ENCODE data around the gene UVRAG.
"Not testable (repeated sequence)": the region's sequence is repeated elsewhere in the genome, so short reads cannot be mapped to it uniquely, and the experiment has no call there.

Gene UVRAG

DNA sequence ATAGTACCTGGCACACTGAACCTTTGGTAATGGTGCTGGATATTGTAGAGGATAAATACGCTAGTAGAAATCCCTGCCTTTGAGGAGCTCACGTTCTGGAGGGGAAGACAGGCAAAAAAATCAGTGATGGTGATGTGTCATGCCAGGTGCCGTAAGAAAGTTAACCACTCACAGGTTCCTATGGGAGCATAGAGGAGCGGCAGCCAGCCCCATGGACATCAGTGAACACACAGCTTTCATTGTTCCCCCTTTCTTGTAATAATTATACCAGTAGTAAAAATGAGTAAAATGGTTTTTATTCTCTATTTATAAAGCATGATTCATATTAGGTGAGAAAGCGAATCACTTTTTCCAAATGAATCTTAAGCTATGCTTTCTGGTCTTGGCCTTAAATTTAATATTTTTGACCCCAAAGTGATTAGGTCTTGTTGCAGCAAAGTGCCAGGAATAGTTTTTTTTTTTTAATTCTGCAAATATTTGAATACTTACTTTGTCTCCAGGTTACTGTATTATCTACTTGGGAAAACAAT lies 57.9 kb downstream of the UVRAG start:
- TF ChIP-seq SPI1 (IDR thresholded peaks at IDR 0.05; ENCODE audit: borderline replicate concordance, low read depth) = no peak
- no peak for TF ChIP-seq POLR2AphosphoS5 (IDR thresholded peaks at IDR 0.05; ENCODE audit: low read depth)
- no peak for TF ChIP-seq GABPA (IDR thresholded peaks at IDR 0.05; ENCODE audit: low read depth)
- TF ChIP-seq, protein P1, sequence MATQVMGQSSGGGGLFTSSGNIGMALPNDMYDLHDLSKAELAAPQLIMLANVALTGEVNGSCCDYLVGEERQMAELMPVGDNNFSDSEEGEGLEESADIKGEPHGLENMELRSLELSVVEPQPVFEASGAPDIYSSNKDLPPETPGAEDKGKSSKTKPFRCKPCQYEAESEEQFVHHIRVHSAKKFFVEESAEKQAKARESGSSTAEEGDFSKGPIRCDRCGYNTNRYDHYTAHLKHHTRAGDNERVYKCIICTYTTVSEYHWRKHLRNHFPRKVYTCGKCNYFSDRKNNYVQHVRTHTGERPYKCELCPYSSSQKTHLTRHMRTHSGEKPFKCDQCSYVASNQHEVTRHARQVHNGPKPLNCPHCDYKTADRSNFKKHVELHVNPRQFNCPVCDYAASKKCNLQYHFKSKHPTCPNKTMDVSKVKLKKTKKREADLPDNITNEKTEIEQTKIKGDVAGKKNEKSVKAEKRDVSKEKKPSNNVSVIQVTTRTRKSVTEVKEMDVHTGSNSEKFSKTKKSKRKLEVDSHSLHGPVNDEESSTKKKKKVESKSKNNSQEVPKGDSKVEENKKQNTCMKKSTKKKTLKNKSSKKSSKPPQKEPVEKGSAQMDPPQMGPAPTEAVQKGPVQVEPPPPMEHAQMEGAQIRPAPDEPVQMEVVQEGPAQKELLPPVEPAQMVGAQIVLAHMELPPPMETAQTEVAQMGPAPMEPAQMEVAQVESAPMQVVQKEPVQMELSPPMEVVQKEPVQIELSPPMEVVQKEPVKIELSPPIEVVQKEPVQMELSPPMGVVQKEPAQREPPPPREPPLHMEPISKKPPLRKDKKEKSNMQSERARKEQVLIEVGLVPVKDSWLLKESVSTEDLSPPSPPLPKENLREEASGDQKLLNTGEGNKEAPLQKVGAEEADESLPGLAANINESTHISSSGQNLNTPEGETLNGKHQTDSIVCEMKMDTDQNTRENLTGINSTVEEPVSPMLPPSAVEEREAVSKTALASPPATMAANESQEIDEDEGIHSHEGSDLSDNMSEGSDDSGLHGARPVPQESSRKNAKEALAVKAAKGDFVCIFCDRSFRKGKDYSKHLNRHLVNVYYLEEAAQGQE (IDR thresholded peaks at IDR 0.05; ENCODE audit: insufficient replicate concordance, low read depth) = no peak
- TF ChIP-seq, protein P2, sequence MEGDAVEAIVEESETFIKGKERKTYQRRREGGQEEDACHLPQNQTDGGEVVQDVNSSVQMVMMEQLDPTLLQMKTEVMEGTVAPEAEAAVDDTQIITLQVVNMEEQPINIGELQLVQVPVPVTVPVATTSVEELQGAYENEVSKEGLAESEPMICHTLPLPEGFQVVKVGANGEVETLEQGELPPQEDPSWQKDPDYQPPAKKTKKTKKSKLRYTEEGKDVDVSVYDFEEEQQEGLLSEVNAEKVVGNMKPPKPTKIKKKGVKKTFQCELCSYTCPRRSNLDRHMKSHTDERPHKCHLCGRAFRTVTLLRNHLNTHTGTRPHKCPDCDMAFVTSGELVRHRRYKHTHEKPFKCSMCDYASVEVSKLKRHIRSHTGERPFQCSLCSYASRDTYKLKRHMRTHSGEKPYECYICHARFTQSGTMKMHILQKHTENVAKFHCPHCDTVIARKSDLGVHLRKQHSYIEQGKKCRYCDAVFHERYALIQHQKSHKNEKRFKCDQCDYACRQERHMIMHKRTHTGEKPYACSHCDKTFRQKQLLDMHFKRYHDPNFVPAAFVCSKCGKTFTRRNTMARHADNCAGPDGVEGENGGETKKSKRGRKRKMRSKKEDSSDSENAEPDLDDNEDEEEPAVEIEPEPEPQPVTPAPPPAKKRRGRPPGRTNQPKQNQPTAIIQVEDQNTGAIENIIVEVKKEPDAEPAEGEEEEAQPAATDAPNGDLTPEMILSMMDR (IDR thresholded peaks at IDR 0.05; ENCODE audit: insufficient read depth, low read length) = no peak
- no peak for DNase-seq (ENCODE audit: low read depth in 1 of 2, low spot score in 1 of 2)
- Histone ChIP-seq H3K4me3 (replicated peaks; ENCODE audit: insufficient read depth, low read length) (no peak overlapping the region), H3K27ac (replicated peaks) (peak overlapping the region; percentile 74), H3K27me3 (ENCODE audit: insufficient read depth, poor library complexity, severe bottlenecking) (no peaks in the 10 kb centered on the region)

DNA sequence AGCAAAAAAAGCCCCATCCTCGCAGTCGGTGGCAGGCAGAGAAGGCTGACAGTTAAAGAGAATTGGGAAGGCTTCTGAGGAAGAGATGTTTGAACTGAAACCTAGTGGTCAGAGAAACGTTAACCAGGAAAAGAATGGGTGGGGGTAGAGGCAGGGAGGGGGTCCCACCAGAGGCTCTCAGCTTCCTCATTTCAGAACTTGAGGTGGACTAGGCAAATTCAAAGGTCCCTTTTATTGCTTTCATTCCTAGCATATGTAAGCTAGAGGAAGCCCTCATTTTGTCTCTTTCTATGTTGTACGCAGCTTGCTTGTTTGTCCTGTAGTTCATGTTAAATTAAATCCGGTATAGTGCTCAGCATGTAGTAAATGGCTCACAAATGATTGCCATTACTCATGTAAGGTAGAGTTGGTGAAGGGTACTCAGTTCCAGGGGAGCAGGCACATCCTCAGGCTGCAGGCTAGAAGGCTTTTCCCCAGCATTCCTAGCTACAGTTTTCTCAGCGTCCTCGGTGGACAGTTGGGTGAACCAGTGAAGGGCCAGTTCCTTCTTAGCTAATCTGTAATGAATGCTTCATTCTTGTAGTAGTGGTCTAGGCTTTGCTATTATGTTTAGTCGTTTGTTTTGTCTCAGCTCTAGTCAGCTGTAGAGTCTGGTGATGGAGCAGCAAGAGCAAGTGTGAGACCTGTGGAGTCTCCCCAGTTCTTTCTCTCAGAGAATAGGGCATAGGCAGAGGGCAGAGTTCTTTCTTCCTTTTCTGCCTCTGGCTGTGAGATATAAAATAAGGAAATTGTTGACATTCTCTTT lies 58.6 kb downstream of the UVRAG start:
- peak in 1 of 2 experiments; percentile 56 for DNase-seq (ENCODE audit: low read depth in 1 of 2, low spot score in 1 of 2)
- TF ChIP-seq SPI1 (IDR thresholded peaks at IDR 0.05; ENCODE audit: borderline replicate concordance, low read depth) (peak; percentile 42; the same call in 1 of the 2 replicates), POLR2AphosphoS5 (IDR thresholded peaks at IDR 0.05; ENCODE audit: low read depth) (no peak)
- no peaks in the 10 kb centered on the region for H3K27me3 ChIP-seq (ENCODE audit: insufficient read depth, poor library complexity, severe bottlenecking)
- no peak overlapping the region; the same call in 1 of the 2 replicates for H3K4me3 ChIP-seq (replicated peaks; ENCODE audit: insufficient read depth, low read length)
- peak overlapping the region; percentile 74 for H3K27ac ChIP-seq (replicated peaks)

DNA sequence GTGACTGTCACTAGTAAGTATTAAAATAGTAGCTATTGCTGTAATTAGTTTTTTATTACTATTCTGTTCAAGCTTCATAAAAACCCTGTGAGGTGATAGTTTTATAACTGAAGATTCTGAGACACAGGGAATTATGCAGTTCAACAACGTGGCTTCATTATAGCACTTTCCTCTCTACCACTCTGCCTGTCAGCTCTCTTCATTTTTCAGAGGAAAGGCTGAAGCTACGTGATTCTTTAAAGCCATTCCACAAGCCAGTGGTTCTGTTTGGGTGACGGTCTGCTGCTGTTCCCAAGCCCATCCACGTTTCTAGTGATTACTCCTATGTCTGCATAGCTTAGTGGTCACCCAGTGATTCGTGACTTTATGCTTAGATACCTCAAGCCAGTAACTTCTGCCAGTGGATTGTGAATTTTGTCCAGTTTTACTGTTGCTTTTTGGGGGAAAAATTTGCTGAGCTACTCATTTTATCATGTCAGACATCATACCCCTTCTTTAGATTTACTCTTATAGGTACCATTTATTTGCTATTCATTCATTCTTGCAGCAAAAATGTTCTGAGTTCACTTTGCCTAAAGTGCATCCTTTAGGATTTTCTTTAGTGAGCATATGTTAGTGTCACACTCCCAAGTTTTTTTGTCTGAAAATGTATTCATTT lies 59.8 kb downstream of the UVRAG start:
- Histone ChIP-seq H3K27ac (replicated peaks) (peak overlapping the region; percentile 74; the same call in 1 of the 2 replicates), H3K27me3 (ENCODE audit: insufficient read depth, poor library complexity, severe bottlenecking) (no peaks in the 10 kb centered on the region), H3K4me3 (replicated peaks; ENCODE audit: insufficient read depth, low read length) (no peak overlapping the region)
- no peak for DNase-seq (ENCODE audit: low read depth in 1 of 2, low spot score in 1 of 2)
- TF ChIP-seq GABPA (IDR thresholded peaks at IDR 0.05; ENCODE audit: low read depth) (no peak), POLR2AphosphoS5 (IDR thresholded peaks at IDR 0.05; ENCODE audit: low read depth) (no peak), SPI1 (IDR thresholded peaks at IDR 0.05; ENCODE audit: borderline replicate concordance, low read depth) (no peak)
- TF ChIP-seq, protein P2 (IDR thresholded peaks at IDR 0.05; ENCODE audit: insufficient read depth, low read length) = no peak
- TF ChIP-seq, protein P1 (IDR thresholded peaks at IDR 0.05; ENCODE audit: insufficient replicate concordance, low read depth) = no peak

DNA sequence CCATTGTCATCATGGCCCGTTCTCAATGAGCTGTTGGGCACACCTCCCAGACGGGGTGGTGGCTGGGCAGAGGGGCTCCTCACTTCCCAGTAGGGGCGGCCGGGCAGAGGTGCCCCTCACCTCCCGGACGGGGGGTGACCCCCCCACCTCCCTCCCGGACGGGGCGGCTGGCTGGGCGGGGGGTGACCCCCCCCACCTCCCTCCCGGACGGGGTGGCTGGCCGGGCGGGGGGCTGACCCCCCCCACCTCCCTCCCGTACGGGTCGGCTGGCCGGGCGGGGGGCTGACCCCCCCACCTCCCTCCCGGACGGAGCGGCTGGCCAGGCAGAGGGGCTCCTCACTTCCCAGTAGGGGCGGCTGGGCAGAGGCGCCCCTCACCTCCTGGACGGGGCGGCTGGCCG lies 62.3 kb downstream of the UVRAG start:
- H3K4me3 ChIP-seq (replicated peaks; ENCODE audit: insufficient read depth, low read length); H3K27me3 ChIP-seq (ENCODE audit: insufficient read depth, poor library complexity, severe bottlenecking); DNase-seq (ENCODE audit: low read depth in 1 of 2, low spot score in 1 of 2); H3K27ac ChIP-seq (replicated peaks): not testable (repeated sequence)

DNA sequence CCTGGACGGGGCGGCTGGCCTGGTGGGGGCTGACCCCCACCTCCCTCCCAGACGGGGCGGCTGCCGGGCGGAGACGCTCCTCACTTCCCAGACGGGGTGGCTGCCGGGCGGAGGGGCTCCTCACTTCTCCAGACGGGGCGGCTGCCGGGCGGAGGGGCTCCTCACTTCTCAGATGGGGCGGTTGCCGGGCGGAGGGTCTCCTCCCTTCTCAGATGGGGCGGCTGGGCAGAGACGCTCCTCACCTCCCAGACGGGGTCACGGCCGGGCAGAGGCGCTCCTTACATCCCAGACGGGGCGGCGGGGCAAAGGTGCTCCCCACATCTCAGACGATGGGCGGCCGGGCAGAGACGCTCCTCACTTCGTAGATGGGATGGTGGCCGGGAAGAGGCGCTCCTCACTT lies 62.9 kb downstream of the UVRAG start:
- not testable (repeated sequence) for H3K27me3 ChIP-seq (ENCODE audit: insufficient read depth, poor library complexity, severe bottlenecking); H3K27ac ChIP-seq (replicated peaks); H3K4me3 ChIP-seq (replicated peaks; ENCODE audit: insufficient read depth, low read length); DNase-seq (ENCODE audit: low read depth in 1 of 2, low spot score in 1 of 2)

Measured in HL-60 (cell line).